Activated CD8-positive, alpha-beta T cell treated with anti-CD3 and anti-CD28 coated beads for 36 hours (primary cell): ENCODE measurements around the gene SLC19A1. TPM values are rescaled to one million over a fixed set of nuclear protein-coding genes. Genes with fewer than 3 reads are reported as not detected.

Source experiments
- ATAC-seq: fragments of 200-7000 bp; cut with Tn5 transposase; one replicate; pipeline ENCODE4 v1.10.0; 2021; ENCODE audit warnings: mild to moderate bottlenecking, moderate library complexity
- CTCF ChIA-PET: fragments of 350-600 bp; sonication (Branson Sonifier 250); formaldehyde crosslinking; loops from one replicate; lab custom pipeline; 2021; ENCODE audit warnings: antibody characterized with exemption; lab: Charles Lee
- POLR2A ChIA-PET: fragments of 350-600 bp; sonication (Branson Sonifier 250); formaldehyde crosslinking; loops from one replicate; lab custom pipeline; 2021; ENCODE audit warnings: antibody characterized with exemption; lab: Charles Lee
- DNase-seq: peaks from one replicate; pipeline ENCODE4 v3.0.0-alpha.2; 2020
- H3K27ac Mint-ChIP-seq: one replicate; pipeline ENCODE4 v1.8.0; 2021; ENCODE audit warnings: mild to moderate bottlenecking, mixed read lengths
- H3K27me3 Mint-ChIP-seq: one replicate; pipeline ENCODE4 v1.8.0; 2021; ENCODE audit warnings: mixed read lengths
- H3K36me3 Mint-ChIP-seq: one replicate; pipeline ENCODE4 v1.8.0; 2021; ENCODE audit warnings: low read depth, mixed read lengths
- H3K4me1 Mint-ChIP-seq: one replicate; pipeline ENCODE4 v1.8.0; 2021; ENCODE audit warnings: low read depth, mixed read lengths
- H3K4me3 Mint-ChIP-seq: one replicate; pipeline ENCODE4 v1.8.0; 2021; ENCODE audit warnings: mild to moderate bottlenecking, moderate library complexity, mixed read lengths
- H3K9me3 Mint-ChIP-seq: one replicate; pipeline ENCODE4 v1.8.0; 2021; ENCODE audit warnings: mixed read lengths
- CTCF ChIP-seq: fragments of 200-600 bp; IDR thresholded peaks from one replicate; pipeline ENCODE4 v1.8.0; 2022; ENCODE audit warnings: antibody characterized with exemption, mild to moderate bottlenecking
- intact Hi-C: fragments of 100-400 bp; cut with micrococcal nuclease; formaldehyde crosslinking; loops from one replicate; pipeline ENCODE4 v1.10.0; 2022
- total RNA-seq, 2 experiments: library from RNA; stranded (reverse); gene quantifications; one replicate each; pipeline ENCODE4 v1.2.3, GENCODE V29; 2021

Gene SLC19A1
- total RNA-seq, 2 experiments from 2014 or later: 40.1 to 46.1 TPM

DNA sequence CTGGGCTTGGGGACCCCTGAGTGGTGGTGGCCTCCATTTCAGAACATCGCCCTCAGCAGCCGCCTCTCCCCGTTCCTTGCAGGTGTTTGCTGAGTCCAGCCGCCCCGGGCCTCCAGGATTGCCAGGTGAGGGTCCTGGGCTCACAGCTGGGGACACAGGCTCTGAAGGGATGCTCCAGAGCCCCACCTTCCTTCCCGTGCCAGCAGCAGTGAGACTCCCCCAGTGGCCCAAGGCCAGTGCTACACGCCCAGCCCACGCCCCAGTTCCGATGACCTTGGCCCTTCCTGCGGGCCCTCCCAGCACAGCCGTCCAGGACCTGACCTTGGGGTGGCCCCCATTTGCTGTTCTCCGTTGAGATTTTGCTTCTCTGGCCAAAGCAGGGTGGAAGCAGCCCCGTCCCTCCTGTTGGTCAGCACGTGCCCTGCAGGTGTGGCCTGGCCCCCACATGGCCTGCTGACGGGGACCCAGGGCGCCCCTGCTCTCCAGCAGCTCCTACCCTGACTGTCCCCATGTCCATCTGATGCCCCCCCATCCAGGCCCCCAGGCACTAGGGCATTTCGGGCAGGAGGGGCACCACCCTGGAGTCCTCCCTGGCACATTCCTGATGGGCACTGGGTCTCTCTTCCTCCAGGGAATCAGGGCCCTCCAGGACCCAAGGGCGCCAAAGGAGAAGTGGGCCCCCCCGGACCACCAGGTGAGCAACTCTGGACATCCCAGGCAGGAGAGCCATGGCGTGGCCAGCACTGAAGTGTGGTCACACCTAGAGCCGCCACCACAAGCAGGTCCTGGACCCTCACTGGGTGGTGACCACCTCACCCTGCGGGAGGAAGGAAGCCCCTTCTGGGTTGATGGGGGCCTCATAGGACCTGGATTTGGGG lies 45.0 kb downstream of the SLC19A1 start:
- no peaks in the 10 kb centered on the region for H3K9me3 Mint-ChIP-seq
- H3K4me3 Mint-ChIP-seq: no peak overlapping the region
- no peak for TF ChIP-seq CTCF
- ATAC-seq: no peak
- POLR2A ChIA-PET: no interaction called here
- H3K27ac Mint-ChIP-seq: no peak overlapping the region
- H3K4me1 Mint-ChIP-seq: peaks cover 4% of the 10 kb centered on the region
- intact Hi-C loops: no loop called here
- no peaks in the 10 kb centered on the region for H3K27me3 Mint-ChIP-seq
- peaks cover 7% of the 10 kb centered on the region for H3K36me3 Mint-ChIP-seq
- no peak for DNase-seq
- CTCF ChIA-PET: no interaction called here

DNA sequence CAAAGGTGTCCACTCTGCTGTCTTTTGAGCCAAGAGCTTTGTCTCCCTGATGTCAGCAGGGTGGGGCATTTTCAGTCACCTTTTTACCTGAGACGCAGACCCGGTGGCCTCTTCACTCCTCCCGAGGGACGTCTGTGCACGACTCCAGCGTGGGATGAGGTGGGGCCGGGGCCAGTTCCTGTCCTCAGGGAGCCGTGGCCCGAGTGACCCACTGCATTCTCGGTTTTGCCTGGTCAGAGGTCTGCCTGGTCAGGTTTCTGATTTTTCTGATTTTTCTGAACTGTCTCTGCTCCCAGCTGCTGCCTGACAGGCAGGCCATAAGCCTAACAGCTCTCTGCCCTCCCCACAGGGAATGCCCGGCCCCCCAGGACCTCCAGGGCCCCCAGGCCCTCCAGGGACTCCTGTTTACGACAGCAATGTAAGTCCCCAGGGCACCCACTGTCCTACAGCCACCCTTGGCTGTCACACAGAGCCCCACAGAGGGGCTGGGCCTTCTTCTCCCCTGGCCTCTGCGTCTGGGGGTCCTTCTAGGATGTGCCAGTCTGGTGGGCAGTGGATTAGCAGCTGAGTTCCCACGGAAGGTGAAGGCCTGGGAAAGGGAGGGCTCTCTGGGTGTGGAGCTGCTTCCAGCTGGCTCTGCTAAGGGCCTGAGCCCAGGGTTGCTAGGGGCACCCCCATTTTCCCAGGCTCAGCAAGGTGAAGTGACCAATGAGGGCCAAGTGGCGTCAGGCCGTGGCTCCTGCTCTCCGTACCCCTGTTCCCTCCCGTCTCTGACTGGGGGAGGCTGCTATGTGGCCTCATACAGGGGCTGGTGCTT lies 45.9 kb downstream of the SLC19A1 start:
- H3K27ac Mint-ChIP-seq: no peak overlapping the region
- peaks cover 7% of the 10 kb centered on the region for H3K36me3 Mint-ChIP-seq
- POLR2A ChIA-PET: no interaction called here
- H3K27me3 Mint-ChIP-seq: no peaks in the 10 kb centered on the region
- ATAC-seq (no peak), DNase-seq (no peak)
- TF ChIP-seq CTCF: no peak
- peaks cover 4% of the 10 kb centered on the region for H3K4me1 Mint-ChIP-seq
- CTCF ChIA-PET: no interaction called here
- intact Hi-C loops: no loop called here
- no peaks in the 10 kb centered on the region for H3K9me3 Mint-ChIP-seq
- no peak overlapping the region for H3K4me3 Mint-ChIP-seq

- CTCF ChIA-PET: no interaction called here
- POLR2A ChIA-PET: no interaction called here
- no peak overlapping the region for H3K27ac Mint-ChIP-seq
- H3K4me3 Mint-ChIP-seq: no peak overlapping the region
- intact Hi-C loops: no loop called here
- H3K4me1 Mint-ChIP-seq: peaks cover 4% of the 10 kb centered on the region
- DNase-seq (no peak), ATAC-seq (no peak)
- peaks cover 6% of the 10 kb centered on the region for H3K36me3 Mint-ChIP-seq
- TF ChIP-seq CTCF: no peak
- no peaks in the 10 kb centered on the region for H3K27me3 Mint-ChIP-seq
- H3K9me3 Mint-ChIP-seq: no peaks in the 10 kb centered on the region
Measured at GRCh38 chr21:45494851-45495680, 47.2 kb downstream of the SLC19A1 start.

GRCh38 chr21:45494135-45494850 lies 47.9 kb downstream of the SLC19A1 start:
- ATAC-seq (no peak), DNase-seq (no peak)
- CTCF ChIA-PET: no interaction called here
- Mint-ChIP-seq H3K27me3 (no peaks in the 10 kb centered on the region), H3K4me3 (no peak overlapping the region), H3K27ac (no peak overlapping the region), H3K9me3 (no peaks in the 10 kb centered on the region), H3K36me3 (peaks cover 3% of the 10 kb centered on the region), H3K4me1 (no peaks in the 10 kb centered on the region)
- POLR2A ChIA-PET: no interaction called here
- intact Hi-C loops: no loop called here
- no peak for TF ChIP-seq CTCF
